HK-2 (cell line): Measurements from ENCODE around the gene KCNA1.

Source experiments
- DNase-seq: peaks from one replicate; pipeline ENCODE4 v3.0.0-alpha.2; 2018; ENCODE audit not compliant: unreplicated experiment

KCNA1 gene

GRCh38 chr12:4960547-4960946 is 50.8 kb downstream of the KCNA1 start:
- no peak for DNase-seq

- DNase-seq = no peak
These were observed 51.6 kb downstream of the KCNA1 start for GRCh38 chr12:4961311-4961710.

- no peak for DNase-seq
These were observed 53.1 kb downstream of the KCNA1 start for GRCh38 chr12:4962539-4963486.
